NCI-H82 treated with DMSO at 0.1 percent for 48 hours (cell line): ENCODE measurements around the gene NUP214.

Experiments
- DNase-seq: peaks from one replicate; lab custom pipeline; 2025; ENCODE audit not compliant: unreplicated experiment; lab: John Stamatoyannopoulos, UW

The NUP214 gene

GRCh38 chr9:131275332-131276093, 150.1 kb downstream of the NUP214 start:
- no peak for DNase-seq

GRCh38 chr9:131276094-131276888, 150.9 kb downstream of the NUP214 start, which contains the start of gene FAM78A:
FAM78A (minus strand) TSS chr9:131276510; CDS start chr9:131276179, 331 bp downstream.
- peak; percentile 13 for DNase-seq

GRCh38 chr9:131276891-131277286, 151.5 kb downstream of the NUP214 start:
- DNase-seq: no peak

GRCh38 chr9:131277287-131277909, 152.0 kb downstream of the NUP214 start:
- DNase-seq: no peak

GRCh38 chr9:131277910-131278701, 152.7 kb downstream of the NUP214 start:
- DNase-seq: peak; percentile 82

GRCh38 chr9:131278702-131279111, 153.3 kb downstream of the NUP214 start:
- DNase-seq: no peak

- no peak for DNase-seq
These were observed 153.9 kb downstream of the NUP214 start for GRCh38 chr9:131279196-131279862.

GRCh38 chr9:131279863-131280570, 154.6 kb downstream of the NUP214 start:
- no peak for DNase-seq

GRCh38 chr9:131280660-131281059, 155.3 kb downstream of the NUP214 start:
- DNase-seq: no peak

- DNase-seq: no peak
These were observed 156.0 kb downstream of the NUP214 start for GRCh38 chr9:131281119-131281965.

GRCh38 chr9:131282175-131282574, 156.8 kb downstream of the NUP214 start:
- no peak for DNase-seq

GRCh38 chr9:131282688-131283422, 157.5 kb downstream of the NUP214 start:
- no peak for DNase-seq
